Stomach (tissue), 9 donors: ENCODE data around the gene FAXDC2. TPM values are rescaled to one million over a fixed set of nuclear protein-coding genes. Genes with fewer than 3 reads are reported as not detected.

ENCODE experiments used
- DNase-seq, 2 donors: peaks; one replicate each; pipeline versions ENCODE4 v3.0.0 to v3.0.0-alpha.2; 2013 to 2019
- H3K27ac ChIP-seq, 5 donors: fragments of 200-600 bp in 4 of 5; sonication (generic) in 4 of 5; one replicate each; pipeline ENCODE4 v1.5.1; 2013 to 2019; ENCODE audit warnings: mild to moderate bottlenecking in 1 of 5, moderate library complexity in 1 of 5
- H3K27me3 ChIP-seq, 3 donors: fragments of 200-600 bp; sonication (generic); one replicate each; pipeline ENCODE4 v1.5.1; 2017 to 2019; ENCODE audit warnings: mixed run types in 1 of 3
- H3K36me3 ChIP-seq, 4 donors: fragments of 200-600 bp; sonication (generic); 1 replicate in 3 of 4; 2 replicates in 1 of 4; pipeline ENCODE4 v1.5.1; 2016 to 2019
- H3K4me1 ChIP-seq, 4 donors: fragments of 200-600 bp; sonication (generic); one replicate each; pipeline ENCODE4 v1.5.1; 2016 to 2019
- H3K4me3 ChIP-seq, 4 donors: fragments of 200-600 bp; sonication (generic) in 3 of 4; one replicate each; pipeline ENCODE4 v1.5.1; 2016 to 2019; ENCODE audit warnings: mild to moderate bottlenecking in 1 of 4
- H3K9me3 ChIP-seq, 4 donors: fragments of 200-600 bp; sonication (generic); one replicate each; pipeline ENCODE4 v1.5.1; 2016 to 2019
- CTCF ChIP-seq, 7 experiments: fragments of 450-650 bp in 4 of 7; fragments of 200-600 bp in 3 of 7; sonication (generic) in 3 of 7; IDR thresholded peaks; one replicate each; pipeline ENCODE4 v1.5.1; 2016 to 2019; ENCODE audit warnings: antibody characterized with exemption in 7 of 7, control low read depth in 2 of 7, mild to moderate bottlenecking in 1 of 7
- EP300 ChIP-seq: sonication (generic); formaldehyde crosslinking; IDR thresholded peaks from one replicate; pipeline ENCODE4 v1.6.1; 2017; ENCODE audit warnings: antibody characterized with exemption
- POLR2A ChIP-seq, 4 donors: fragments of 450-650 bp; IDR thresholded peaks; one replicate each; pipeline ENCODE4 v1.6.1; 2016; ENCODE audit warnings: antibody characterized with exemption in 4 of 4, control low read depth in 2 of 4, mild to moderate bottlenecking in 1 of 4, moderate library complexity in 1 of 4
- POLR2AphosphoS5 ChIP-seq, 3 donors: sonication (generic); formaldehyde crosslinking; IDR thresholded peaks; one replicate each; pipeline ENCODE4 v1.6.1; 2016; ENCODE audit warnings: antibody characterized with exemption in 3 of 3
- WGBS, 5 donors: extraction: QIAGEN DNeasy Blood & Tissue Kit in 3 of 5; methylation state at CpG; one replicate each; pipeline versions ENCODE4 v1.1.5 to v1.1.7; 2013 to 2018; 5-methylcytosine and 5-hydroxymethylcytosine counted together
- intact Hi-C: fragments of 100-400 bp; cut with DNase I; formaldehyde crosslinking; loops from one replicate; pipeline ENCODE4 v1.15.1; 2023; ENCODE audit warnings: low total_unique reads
- polyA plus RNA-seq, 3 donors: library from polyadenylated mRNA; stranded (reverse); fragments of 200-250 nt; gene quantifications; one replicate each; pipeline ENCODE4 v1.2.3, GENCODE V29; 2013
- total RNA-seq, 5 donors: library from RNA; depleted of rRNA; stranded (reverse); fragments of >200 nt; gene quantifications; one replicate each; pipeline versions ENCODE4 v1.1.0 to v1.2.3, GENCODE V29; 2014 to 2016
- donor health status: healthy with polysubstance abuse.
- donor health status: Bipolar disorder and iron deficiency.
- donor health status: healthy.

Gene FAXDC2
- total and polyA plus RNA-seq, 8 donors: 4.9 to 160 (median 18.1) TPM

GRCh38 chr5:154813158-154813557 is 37.2 kb downstream of the FAXDC2 start:
- Histone ChIP-seq H3K4me3 (no peak overlapping the region), H3K27me3 (no peaks in the 10 kb centered on the region), H3K36me3 (peaks cover 80 to 100% (median 99%) of the 10 kb centered on the region in 4 donors), H3K9me3 (no peaks in the 10 kb centered on the region), H3K27ac (peak overlapping the region in 1 of 5 donors; percentile 11), H3K4me1 (peaks cover 0 to 11% (median 0%) of the 10 kb centered on the region in 4 donors)
- TF ChIP-seq POLR2AphosphoS5 (IDR thresholded peaks at IDR 0.05): no peak
- no peak for DNase-seq
- intact Hi-C loops: loop anchor here (5.0 kb wide), 1 partner anchor 161 kb away; no protein-coding TSS in a partner anchor
- WGBS, 5 donors: 75 to 92% (median 80%) methylated on average over 4 of the region's 4 CpGs

- intact Hi-C loops: loop anchor here (5.0 kb wide), 1 partner anchor 160 kb away; no protein-coding TSS in a partner anchor
- 27 to 39% (median 31%) methylated on average over 3 of the region's 3 CpGs for WGBS, 5 donors
- peak; percentile 65 to 86 for DNase-seq
- Histone ChIP-seq H3K27me3 (no peaks in the 10 kb centered on the region), H3K4me3 (no peak overlapping the region), H3K4me1 (peaks cover 0 to 11% (median 0%) of the 10 kb centered on the region in 4 donors), H3K9me3 (no peaks in the 10 kb centered on the region), H3K27ac (peak overlapping the region in 2 of 5 donors; percentile 9 to 17), H3K36me3 (peaks cover 83 to 100% (median 99%) of the 10 kb centered on the region in 4 donors)
- no peak for TF ChIP-seq EP300
- TF ChIP-seq CTCF (IDR thresholded peaks at IDR 0.05): peak in 5 of 7 experiments; percentile 84 to 91 (median 87)
- TF ChIP-seq POLR2A (IDR thresholded peaks at IDR 0.05): no peak
- no peak for TF ChIP-seq POLR2AphosphoS5 (IDR thresholded peaks at IDR 0.05)
Measured at GRCh38 chr5:154811653-154812465, 38.5 kb downstream of the FAXDC2 start.

- Histone ChIP-seq H3K4me3 (no peak overlapping the region), H3K36me3 (peaks cover 82 to 100% (median 99%) of the 10 kb centered on the region in 4 donors), H3K9me3 (no peaks in the 10 kb centered on the region), H3K27me3 (no peaks in the 10 kb centered on the region), H3K27ac (peak overlapping the region in 2 of 5 donors; percentile 9 to 17), H3K4me1 (peaks cover 0 to 11% (median 0%) of the 10 kb centered on the region in 4 donors)
- no peak for TF ChIP-seq EP300
- no peak for TF ChIP-seq POLR2A (IDR thresholded peaks at IDR 0.05)
- TF ChIP-seq POLR2AphosphoS5 (IDR thresholded peaks at IDR 0.05): no peak
- TF ChIP-seq CTCF (IDR thresholded peaks at IDR 0.05): no peak
- 80 to 83% (median 82%) methylated on average over 7 of the region's 7 CpGs for WGBS, 5 donors
- no peak for DNase-seq
- intact Hi-C loops: loop anchor here (5.0 kb wide), 1 partner anchor 159 kb away; no protein-coding TSS in a partner anchor
Measured at GRCh38 chr5:154811239-154811638, 39.2 kb downstream of the FAXDC2 start.

GRCh38 chr5:154806176-154806575 is 44.2 kb downstream of the FAXDC2 start:
- intact Hi-C loops: no loop called here

More at GRCh38 chr5:154806176-154806575, 44.2 kb downstream of the FAXDC2 start:
- Histone ChIP-seq H3K36me3 (peaks cover 84 to 100% (median 100%) of the 10 kb centered on the region in 4 donors), H3K27ac (no peak overlapping the region), H3K27me3 (no peaks in the 10 kb centered on the region), H3K9me3 (no peaks in the 10 kb centered on the region), H3K4me3 (no peak overlapping the region), H3K4me1 (no peaks in the 10 kb centered on the region)
- 71 to 78% (median 73%) methylated on average over 4 of the region's 4 CpGs for WGBS, 5 donors
- TF ChIP-seq POLR2AphosphoS5 (IDR thresholded peaks at IDR 0.05): no peak
- no peak for TF ChIP-seq EP300
- TF ChIP-seq CTCF (IDR thresholded peaks at IDR 0.05): no peak
- TF ChIP-seq POLR2A (IDR thresholded peaks at IDR 0.05): no peak
- DNase-seq: no peak
